ENCODE results near the gene P2RY6.
A peak's percentile ranks its signal among the peaks of the same experiment; 100 is the strongest.

P2RY6 gene

GRCh38 chr11:73320763-73321603, 48.8 kb downstream of the P2RY6 start:
- peak; percentile 47 for DNase-seq

DNA sequence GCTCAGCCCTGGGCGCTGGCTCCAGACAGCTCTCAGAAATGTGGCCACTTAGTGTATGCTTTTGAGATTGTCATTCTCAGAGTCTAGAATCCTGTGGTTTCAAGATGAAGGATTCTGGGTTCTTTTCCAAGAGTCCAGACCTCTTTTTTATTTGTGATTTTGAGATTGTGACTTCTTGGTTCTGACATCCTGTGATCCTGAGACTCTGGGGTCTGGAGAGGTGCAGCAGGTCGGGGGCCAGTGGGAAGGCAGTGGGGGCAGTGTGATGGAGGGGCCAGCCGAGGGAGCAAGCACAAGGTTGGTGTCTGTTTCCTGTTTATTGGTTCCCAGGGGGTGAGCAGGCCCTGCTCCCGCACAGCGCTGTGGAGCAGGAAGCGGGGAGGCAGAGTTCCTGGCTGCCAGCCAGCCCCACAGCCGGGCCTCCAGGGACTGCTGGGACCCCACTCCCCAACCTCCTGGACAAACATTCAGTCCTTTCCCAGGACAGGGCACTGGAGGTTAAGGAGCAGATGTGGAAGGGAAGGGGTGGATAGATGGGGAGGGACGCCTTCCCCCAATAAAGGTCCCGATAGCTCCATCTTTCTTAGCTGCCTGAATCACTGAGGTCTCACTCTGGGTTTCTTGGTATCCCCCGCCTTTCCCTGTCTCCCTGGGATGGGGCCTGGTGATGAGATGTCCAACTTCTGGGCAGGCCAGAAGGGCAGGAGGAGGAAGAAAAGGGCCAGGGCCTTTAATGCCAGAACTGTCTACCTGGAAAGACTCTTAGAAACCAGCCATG, 49.7 kb downstream of the P2RY6 start:
- DNase-seq = peak; percentile 79

- peak; percentile 54 for DNase-seq
These were observed 50.5 kb downstream of the P2RY6 start for GRCh38 chr11:73322382-73323306.

- peak; percentile 88 for DNase-seq
These were observed 51.3 kb downstream of the P2RY6 start for GRCh38 chr11:73323464-73323863.

GRCh38 chr11:73324116-73324515, 52.0 kb downstream of the P2RY6 start:
- no peak for DNase-seq

DNA sequence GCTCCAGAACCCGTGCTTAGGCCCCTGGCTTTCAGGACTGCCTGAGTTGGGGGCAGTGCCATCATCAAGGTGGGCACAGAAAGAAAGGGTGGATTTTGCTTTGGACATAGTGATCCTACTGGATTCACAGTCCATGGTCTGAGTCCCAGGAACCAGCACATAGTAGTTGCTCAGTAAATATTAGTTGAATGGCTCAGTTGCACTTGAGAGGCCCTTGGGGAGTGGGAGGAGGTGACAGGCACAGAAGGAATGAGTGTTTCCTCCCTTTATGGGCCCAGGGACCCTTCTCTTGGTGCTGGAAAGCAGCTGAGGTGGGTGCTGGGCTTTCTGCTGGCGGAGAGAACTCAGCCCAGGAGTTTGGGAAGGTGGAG, 52.5 kb downstream of the P2RY6 start:
- no peak for DNase-seq

GRCh38 chr11:73325036-73325981, 53.2 kb downstream of the P2RY6 start:
- DNase-seq = peak; percentile 69

- DNase-seq = peak; percentile 65
These were observed 55.0 kb downstream of the P2RY6 start for GRCh38 chr11:73326929-73327811.

GRCh38 chr11:73327812-73328364, 55.8 kb downstream of the P2RY6 start:
- no peak for DNase-seq

- DNase-seq = no peak
These were observed 58.5 kb downstream of the P2RY6 start for GRCh38 chr11:73330569-73331093.

DNA sequence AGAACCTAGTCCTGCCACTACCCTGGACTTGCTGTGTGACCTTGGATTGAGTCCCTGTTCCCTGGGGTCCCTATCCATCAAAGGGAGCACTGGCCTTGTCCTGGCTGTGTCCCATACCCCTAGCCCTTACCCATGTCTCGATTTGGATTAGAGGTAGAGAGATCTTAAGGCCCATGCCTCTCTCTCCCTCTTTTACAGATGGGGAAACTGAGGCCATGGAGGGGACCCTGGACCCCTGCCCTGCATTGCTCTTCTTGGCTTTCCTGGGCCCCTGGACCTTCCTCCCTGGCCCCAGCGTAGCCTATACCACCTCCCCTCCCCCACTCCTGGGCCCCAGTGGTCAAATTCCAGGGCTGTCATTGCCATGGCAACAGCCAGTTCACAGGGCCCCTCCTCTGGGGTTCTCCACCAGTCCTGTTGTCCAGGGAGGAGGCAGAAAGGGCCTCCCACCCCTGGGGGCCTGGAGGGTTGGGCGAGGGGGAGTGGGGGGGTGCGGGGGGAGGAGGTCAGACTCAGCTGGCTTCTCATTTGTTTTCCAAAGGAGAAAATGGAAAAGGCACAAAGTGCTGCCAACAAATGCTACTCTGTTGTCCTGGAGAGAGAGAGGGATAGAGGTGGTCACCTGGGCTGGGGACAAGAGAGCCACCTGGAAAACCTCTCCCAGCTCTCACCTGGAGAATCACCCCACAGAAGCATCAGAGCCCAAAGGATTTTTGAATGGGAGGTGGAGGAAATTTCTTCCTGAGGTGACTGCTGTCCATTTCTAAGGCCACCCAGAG, 59.2 kb downstream of the P2RY6 start:
- DNase-seq = peak; percentile 48

- DNase-seq = no peak
These were observed 61.0 kb downstream of the P2RY6 start for GRCh38 chr11:73333173-73333572.

DNA sequence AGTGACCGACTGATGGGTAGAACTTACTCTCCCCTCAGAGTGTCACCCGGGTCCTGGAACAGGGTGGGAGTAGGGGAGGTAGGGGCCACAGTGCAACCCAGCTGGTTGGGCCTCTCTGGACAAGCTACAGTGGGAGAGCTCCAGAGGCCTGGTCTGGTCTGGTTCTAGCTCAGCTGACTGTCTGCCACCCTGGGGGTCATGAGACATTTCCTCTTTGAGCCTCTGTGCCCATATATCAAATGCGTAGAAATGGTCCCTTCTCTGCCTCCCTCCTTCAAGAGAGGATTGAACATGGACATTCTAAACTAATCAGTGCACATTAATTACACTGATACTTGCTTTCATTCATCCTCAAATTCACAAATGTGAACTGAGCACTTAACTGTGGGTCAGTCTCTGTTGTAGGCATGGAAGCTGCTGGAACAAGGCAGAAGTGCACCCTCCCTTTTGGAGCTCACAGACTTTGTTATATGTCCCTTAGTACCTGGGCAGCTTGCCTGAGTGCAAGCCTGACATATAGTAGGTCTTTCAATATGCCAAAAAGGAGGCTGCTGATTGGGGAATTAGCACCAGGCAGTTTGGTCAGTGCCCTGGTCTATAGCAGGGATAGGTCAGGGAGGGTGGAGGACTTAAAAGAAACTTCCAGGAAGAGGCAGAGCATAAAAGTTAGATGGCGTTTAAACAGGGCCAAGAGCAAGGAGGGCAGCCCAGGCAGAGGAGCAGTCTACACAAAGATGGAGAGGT, 61.7 kb downstream of the P2RY6 start:
- no peak for DNase-seq

GRCh38 chr11:73334384-73335203, 62.5 kb downstream of the P2RY6 start:
- peak; percentile 87 for DNase-seq

- peak; percentile 85 for DNase-seq
These were observed 63.2 kb downstream of the P2RY6 start for GRCh38 chr11:73335204-73335923.

DNA sequence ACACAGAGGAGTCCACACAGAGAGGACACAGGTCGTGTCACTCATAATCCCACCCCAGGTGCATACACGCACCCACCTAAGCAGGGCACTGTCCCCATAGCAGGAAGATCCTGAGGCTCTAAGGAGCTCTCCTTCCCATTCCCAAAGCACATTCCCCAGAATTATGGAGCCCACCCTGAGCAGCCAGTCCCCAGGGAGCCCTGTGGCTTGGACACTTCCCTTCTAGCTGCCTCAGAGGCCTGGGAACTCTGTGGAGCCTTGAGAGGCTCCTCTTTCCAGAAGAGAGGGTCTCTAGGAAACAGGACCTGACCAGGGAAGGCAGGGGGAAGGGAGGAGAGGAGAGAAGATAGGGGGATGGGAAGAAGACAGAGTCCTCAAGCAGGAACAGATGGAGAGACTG, 65.7 kb downstream of the P2RY6 start:
- DNase-seq = no peak

DNA sequence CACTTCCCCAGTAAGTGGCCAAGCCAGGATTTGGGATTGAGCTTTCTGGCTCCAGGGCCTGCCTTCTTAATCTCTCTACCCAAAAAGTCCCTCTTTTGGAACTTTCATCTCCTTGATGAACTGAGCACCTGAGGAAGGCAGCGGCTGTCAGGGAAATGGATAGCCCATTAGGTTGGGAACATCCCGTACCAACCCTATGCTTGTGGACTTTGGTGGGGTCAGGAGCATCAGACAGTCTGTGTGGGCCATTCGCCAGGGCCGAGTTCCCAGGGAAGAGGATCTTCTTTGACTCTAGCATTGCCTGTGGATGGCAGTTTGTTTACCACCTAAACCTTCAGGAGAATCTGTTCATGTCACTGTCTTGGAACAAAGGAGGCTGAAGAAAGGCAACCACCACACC, 66.1 kb downstream of the P2RY6 start:
- no peak for DNase-seq

All from fibroblast of skin of right biceps (primary cell).